T-helper 1 cell treated with Interleukin-12 subunit alpha and Interleukin-12 subunit beta and Interleukin-4 antibody, amounts not matched to agents 30 μg/mL and 1 μg/mL, for 36 hours (primary cell): ENCODE results near the gene TRIL.

Experiments used
- H3K27ac Mint-ChIP-seq: one replicate; pipeline ENCODE4 v1.8.0; 2021; ENCODE audit warnings: mild to moderate bottlenecking, mixed read lengths
- H3K27me3 Mint-ChIP-seq: one replicate; pipeline ENCODE4 v1.8.0; 2021; ENCODE audit warnings: low read depth, mixed read lengths
- H3K36me3 Mint-ChIP-seq: one replicate; pipeline ENCODE4 v1.8.0; 2021; ENCODE audit warnings: low read depth, mixed read lengths
- H3K4me1 Mint-ChIP-seq: one replicate; pipeline ENCODE4 v1.8.0; 2021; ENCODE audit warnings: low read depth, mixed read lengths
- H3K4me3 Mint-ChIP-seq: one replicate; pipeline ENCODE4 v1.8.0; 2021; ENCODE audit warnings: mild to moderate bottlenecking, moderate library complexity, mixed read lengths
- H3K9me3 Mint-ChIP-seq: one replicate; pipeline ENCODE4 v1.8.0; 2021; ENCODE audit warnings: mixed read lengths

The TRIL gene

DNA sequence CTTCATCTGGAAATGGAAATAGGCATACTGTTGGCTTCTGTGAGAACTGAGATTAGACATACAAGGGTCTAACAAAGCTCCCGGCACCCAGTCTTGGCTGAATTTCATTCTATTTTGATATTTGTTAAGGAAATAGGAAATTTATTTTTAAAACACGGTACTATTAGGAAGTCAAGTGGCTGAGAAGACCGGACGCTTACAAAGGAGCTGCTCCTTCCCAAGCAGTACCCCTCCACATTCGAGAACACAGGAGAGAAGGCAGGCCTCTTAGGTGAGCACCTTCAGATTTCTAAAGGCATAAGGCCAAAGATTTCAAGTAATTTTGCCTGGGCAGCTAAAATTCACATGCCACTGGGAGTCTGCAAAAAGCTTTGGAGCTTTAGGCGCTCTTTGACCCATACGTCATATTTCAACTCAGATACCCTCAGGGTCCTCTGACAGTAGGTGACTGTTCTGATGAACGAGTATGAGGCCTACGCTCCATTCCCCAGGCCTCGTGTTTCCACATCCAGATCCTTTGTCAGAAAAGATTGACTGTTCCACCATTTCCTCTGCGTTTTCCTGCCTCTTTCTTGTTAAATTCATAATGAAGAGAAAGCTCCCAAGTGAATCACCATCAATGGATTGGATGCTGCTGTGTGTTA lies 17.3 kb downstream of the TRIL start:
- H3K9me3 Mint-ChIP-seq, result no peaks in the 10 kb centered on the region
- H3K4me3 Mint-ChIP-seq, result no peak overlapping the region
- H3K27ac Mint-ChIP-seq, result no peak overlapping the region
- H3K27me3 Mint-ChIP-seq, result peaks cover 12% of the 10 kb centered on the region
- H3K36me3 Mint-ChIP-seq, result no peaks in the 10 kb centered on the region
- H3K4me1 Mint-ChIP-seq, result no peaks in the 10 kb centered on the region

DNA sequence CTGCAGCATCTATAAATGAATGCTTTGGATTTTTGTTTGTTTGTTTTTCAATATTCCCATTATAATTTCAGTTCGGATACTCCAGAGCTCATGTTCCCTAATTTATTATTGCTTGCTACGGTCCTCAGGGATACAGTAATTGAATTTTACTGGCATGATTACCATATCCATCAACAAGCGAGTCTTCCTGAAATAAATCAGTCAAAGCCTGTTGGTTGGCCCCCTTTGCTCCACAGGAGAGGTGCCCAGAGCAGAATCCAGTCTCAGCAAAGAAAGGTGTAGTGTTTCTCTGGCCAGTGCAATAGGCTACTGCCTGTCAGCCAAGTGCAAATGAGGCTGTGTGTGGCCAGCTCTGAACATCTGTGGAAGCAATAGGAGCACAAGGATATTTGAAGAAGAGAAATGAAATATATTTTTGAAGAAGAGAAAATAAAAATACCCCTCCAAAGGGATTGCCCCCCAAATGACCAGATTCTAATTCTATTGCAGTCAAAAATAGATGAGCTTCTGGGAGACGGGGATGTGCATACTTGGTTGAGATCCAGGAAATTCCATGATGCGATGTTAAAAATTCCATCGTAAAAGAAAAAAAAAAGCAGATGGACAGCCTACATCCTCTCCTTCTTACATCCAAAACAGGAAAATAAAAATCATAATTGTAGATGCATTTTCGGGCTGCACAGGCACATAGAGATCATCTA lies 18.1 kb downstream of the TRIL start:
- no peak overlapping the region for H3K4me3 Mint-ChIP-seq
- H3K9me3 Mint-ChIP-seq, result no peaks in the 10 kb centered on the region
- H3K4me1 Mint-ChIP-seq, result no peaks in the 10 kb centered on the region
- H3K27ac Mint-ChIP-seq, result no peak overlapping the region
- H3K27me3 Mint-ChIP-seq, result peaks cover 12% of the 10 kb centered on the region
- H3K36me3 Mint-ChIP-seq, result no peaks in the 10 kb centered on the region

DNA sequence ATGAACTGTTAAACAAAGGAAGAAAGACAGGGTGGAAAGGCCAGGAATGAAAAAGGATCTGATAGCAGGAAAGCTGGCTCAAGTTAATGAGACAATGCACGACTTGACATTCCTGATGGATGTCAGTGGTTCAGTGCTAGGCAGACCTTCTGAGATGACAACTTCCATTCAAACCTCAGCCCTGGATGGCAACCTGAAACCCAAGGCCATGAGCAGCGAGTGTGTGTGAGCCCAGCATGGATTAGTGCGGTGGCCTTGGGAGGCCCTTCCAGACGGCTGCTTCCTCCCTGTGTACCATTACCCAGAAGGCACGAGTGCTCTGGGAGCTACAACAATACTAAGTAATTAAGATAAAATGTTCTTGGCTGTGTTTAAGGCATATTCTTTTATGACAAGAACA lies 18.8 kb downstream of the TRIL start:
- Mint-ChIP-seq H3K27ac (no peak overlapping the region), H3K27me3 (peaks cover 10% of the 10 kb centered on the region), H3K4me3 (no peak overlapping the region), H3K36me3 (no peaks in the 10 kb centered on the region), H3K4me1 (no peaks in the 10 kb centered on the region), H3K9me3 (no peaks in the 10 kb centered on the region)

DNA sequence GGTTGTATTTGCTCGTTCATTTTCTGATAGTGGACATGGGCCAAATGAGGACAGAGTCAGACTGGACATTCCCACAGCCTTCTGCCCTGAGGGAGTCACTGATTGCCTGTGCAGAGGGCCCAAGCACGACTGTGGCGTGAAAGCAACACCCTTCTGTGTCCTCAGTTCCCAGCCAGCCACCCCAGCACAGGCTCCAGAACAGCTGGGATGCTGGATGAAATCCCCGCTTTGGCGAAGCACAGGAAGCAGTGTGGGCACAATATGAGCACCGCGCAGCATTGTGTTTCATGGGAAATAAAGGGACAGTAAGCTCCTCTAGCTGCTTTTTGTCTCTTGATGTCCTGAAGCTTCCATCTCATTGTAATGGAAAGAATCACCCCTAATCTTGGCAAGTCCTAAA lies 20.5 kb downstream of the TRIL start:
- H3K36me3 Mint-ChIP-seq, result no peaks in the 10 kb centered on the region
- H3K4me1 Mint-ChIP-seq, result no peaks in the 10 kb centered on the region
- no peak overlapping the region for H3K4me3 Mint-ChIP-seq
- H3K27me3 Mint-ChIP-seq, result peaks cover 16% of the 10 kb centered on the region
- H3K27ac Mint-ChIP-seq, result no peak overlapping the region
- no peaks in the 10 kb centered on the region for H3K9me3 Mint-ChIP-seq

DNA sequence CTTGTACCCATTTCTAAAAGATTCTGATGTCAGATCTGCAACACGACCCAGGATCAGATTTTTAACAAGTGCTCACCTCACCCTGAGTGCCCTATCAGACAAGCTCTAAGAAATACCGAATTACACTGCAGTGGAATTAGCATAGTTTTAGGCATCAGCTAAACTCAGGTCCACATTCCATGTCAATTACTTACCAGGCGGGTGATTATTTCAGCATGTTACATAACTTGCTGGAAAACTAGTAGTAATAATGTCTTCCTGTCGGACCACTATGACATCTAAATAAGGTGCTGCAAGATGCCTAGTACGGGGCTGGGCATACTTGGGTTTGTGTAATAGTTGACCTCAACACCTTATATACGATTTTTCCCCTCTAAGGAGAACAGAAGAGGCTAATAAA lies 21.0 kb downstream of the TRIL start:
- Mint-ChIP-seq H3K4me1 (no peaks in the 10 kb centered on the region), H3K4me3 (no peak overlapping the region), H3K36me3 (no peaks in the 10 kb centered on the region), H3K9me3 (no peaks in the 10 kb centered on the region), H3K27me3 (peaks cover 21% of the 10 kb centered on the region), H3K27ac (no peak overlapping the region)

DNA sequence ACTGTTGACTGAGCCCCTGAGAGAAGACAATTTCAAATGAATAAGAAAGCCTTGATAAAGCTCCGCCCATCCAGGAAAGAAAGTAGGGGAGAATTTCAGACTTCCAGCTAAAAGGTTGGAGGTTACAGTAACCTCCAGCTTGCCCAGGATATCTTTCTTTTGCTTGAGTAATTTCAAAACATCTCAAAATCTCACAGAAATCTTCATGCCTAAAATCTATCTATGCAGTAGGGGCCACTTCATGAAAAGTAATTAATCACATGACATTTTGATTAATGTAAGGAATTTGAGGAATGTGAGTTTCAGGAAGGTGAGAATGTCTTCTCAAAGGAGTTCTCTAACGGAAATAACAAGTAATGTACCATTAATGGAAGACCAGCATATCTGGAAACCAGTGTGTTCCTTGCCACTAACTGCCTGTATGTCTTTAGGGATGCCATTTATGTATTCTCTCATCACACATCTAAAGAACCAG lies 24.2 kb downstream of the TRIL start:
- no peaks in the 10 kb centered on the region for H3K9me3 Mint-ChIP-seq
- H3K36me3 Mint-ChIP-seq, result no peaks in the 10 kb centered on the region
- no peak overlapping the region for H3K4me3 Mint-ChIP-seq
- H3K4me1 Mint-ChIP-seq, result no peaks in the 10 kb centered on the region
- H3K27ac Mint-ChIP-seq, result no peak overlapping the region
- H3K27me3 Mint-ChIP-seq, result peaks cover 21% of the 10 kb centered on the region

DNA sequence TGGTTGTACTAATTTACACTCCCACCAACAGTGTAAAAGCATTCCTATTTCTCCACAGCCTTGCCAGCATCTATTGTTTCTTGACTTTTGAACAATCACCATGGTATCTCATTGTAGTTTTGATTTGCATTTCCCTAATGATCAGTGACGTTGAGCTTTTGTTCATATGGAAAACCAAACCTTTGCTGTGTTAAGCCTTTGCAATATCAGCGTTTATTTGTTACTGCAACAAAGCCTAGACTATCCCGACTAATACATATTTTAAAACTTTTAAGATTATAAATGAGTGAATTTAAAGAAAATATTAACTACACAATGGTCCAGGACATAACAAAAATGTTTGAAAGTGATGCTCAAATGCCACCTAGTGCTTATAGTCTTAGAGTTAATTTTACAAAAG lies 26.6 kb downstream of the TRIL start:
- Mint-ChIP-seq H3K27ac (no peak overlapping the region), H3K4me1 (peaks cover 6% of the 10 kb centered on the region), H3K36me3 (no peaks in the 10 kb centered on the region), H3K27me3 (peaks cover 28% of the 10 kb centered on the region), H3K4me3 (no peak overlapping the region), H3K9me3 (no peaks in the 10 kb centered on the region)

DNA sequence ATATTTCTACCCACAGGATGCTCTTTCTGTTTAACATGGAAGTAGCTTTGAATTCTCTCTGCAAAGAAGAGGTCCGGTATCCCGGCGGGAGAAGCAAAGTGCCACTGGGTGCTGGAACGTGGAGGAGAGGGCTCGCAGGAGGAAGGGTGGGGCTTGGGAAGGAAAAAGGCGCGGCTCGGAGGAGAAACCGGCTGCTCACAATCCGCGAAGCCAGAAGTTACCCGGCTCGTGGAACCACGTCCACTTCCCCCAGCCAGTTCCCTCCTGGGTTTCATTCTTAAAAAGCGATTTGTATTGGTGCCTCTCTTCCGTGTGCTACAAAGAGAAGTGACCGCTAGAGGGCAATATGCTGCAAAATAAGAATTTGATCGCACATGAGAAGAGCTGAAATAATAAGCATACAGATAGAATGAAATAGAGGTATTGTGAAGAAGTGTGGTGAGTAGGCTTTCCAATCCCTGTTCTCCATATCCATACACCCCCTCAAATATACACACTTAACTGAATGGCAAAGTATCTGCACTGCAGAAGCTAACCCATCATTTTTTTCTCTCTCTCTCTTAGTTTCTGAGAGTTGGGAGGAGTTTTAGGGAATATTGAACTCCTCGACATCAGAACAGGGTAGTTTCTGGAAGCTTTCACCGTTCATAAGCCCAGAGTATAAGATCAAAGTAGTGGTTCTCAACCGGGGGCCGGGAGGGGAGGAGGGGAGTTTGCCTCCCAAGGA lies 31.1 kb downstream of the TRIL start:
- Mint-ChIP-seq H3K4me3 (peak overlapping the region; percentile 75), H3K36me3 (no peaks in the 10 kb centered on the region), H3K27me3 (peaks cover 25% of the 10 kb centered on the region), H3K27ac (no peak overlapping the region), H3K4me1 (peaks cover 8% of the 10 kb centered on the region), H3K9me3 (no peaks in the 10 kb centered on the region)

DNA sequence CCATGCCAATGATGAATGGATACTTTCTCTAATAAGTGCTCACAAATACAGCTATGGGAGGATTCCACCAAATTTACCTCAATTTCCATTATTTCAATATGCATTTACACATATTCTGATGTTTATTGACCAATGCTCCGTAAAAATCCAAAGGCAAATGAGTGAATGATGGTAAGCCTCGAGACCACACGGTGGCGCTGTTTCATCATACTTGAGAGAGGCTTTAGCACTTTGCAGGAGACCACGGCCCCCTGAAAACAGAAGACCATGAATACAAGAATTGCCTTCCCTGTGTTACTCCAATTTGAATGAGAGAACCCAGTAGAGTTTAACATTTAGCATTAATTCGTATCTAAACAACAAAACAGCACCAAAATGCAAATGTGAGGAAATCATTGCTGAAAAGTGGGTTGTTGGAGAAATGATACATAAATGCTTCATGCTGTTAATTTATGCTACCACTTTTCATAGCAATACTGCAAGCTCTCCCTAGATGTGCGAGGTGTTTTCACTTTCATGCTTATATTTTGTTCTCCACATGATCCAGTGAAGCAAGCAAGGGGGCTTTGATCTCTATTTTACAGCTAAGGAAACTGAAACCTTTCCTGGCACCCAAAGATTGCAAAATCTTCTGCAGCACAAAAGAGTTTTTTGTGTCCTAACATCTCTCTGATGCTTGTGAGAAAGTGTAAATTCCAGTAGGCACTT lies 35.4 kb downstream of the TRIL start:
- Mint-ChIP-seq H3K4me1 (peaks cover 8% of the 10 kb centered on the region), H3K4me3 (no peak overlapping the region), H3K9me3 (no peaks in the 10 kb centered on the region), H3K27ac (no peak overlapping the region), H3K27me3 (peaks cover 25% of the 10 kb centered on the region), H3K36me3 (no peaks in the 10 kb centered on the region)

DNA sequence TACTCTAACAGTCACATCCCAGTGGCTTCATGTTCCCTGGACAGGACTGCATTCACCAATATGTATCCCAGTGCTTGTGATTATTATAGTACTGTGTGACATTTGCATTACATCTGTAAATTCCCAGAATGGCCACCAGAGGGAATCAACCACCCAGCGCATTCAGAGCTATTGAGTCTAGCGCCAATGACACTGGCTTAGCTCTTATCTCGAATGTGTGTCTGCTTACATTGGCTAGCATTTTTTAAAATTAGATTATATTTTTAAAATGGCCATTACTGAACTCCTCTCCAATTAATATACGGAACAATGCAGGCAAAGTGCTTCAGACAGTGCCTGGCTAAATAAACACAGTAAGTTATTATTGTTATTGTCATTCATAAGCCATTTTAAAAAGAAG lies 36.3 kb downstream of the TRIL start:
- no peak overlapping the region for H3K4me3 Mint-ChIP-seq
- peaks cover 20% of the 10 kb centered on the region for H3K27me3 Mint-ChIP-seq
- H3K36me3 Mint-ChIP-seq, result no peaks in the 10 kb centered on the region
- H3K9me3 Mint-ChIP-seq, result no peaks in the 10 kb centered on the region
- no peak overlapping the region for H3K27ac Mint-ChIP-seq
- peaks cover 3% of the 10 kb centered on the region for H3K4me1 Mint-ChIP-seq

DNA sequence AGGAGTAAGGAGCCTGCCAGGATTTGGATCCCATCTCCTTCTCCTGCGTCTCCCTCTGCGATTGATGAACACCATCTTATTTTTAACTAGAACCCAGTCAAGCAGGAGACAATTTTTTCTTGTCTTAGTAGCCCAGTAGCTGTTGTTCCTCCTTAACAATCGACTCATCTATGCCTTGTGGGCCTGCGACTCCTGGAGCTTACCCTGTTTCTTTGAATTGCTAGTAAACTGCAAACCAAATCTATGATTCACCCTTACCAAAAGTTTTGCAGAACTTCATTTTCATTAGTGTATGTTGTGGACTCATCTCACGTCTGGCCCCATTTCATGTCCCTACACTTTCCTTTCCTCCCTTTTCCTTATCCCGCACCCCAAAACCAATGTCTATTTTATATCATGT lies 37.7 kb downstream of the TRIL start:
- Mint-ChIP-seq H3K27ac (no peak overlapping the region), H3K27me3 (peaks cover 7% of the 10 kb centered on the region), H3K4me3 (no peak overlapping the region), H3K4me1 (peaks cover 2% of the 10 kb centered on the region), H3K36me3 (no peaks in the 10 kb centered on the region), H3K9me3 (no peaks in the 10 kb centered on the region)

DNA sequence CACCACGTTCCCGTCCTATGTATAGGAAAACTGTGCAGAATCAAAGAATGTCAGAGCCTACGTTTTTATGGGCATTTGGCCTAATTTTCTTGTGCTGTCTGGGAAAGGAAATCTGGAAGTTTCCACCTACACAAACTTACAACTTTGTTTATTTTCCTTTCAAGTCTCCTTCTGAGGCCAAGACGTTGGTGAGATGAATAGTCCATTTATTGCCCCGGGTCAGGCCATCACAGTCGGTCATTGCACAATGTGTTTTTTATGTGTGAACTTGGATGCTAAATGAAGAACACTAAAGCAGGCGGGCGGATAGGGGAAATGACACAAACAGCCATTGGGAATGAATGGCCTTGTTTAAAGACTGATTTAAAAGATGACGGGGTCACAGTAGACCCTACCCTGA lies 38.6 kb downstream of the TRIL start:
- Mint-ChIP-seq H3K9me3 (no peaks in the 10 kb centered on the region), H3K4me3 (no peak overlapping the region), H3K27ac (no peak overlapping the region), H3K4me1 (peaks cover 2% of the 10 kb centered on the region), H3K27me3 (peaks cover 7% of the 10 kb centered on the region), H3K36me3 (no peaks in the 10 kb centered on the region)

DNA sequence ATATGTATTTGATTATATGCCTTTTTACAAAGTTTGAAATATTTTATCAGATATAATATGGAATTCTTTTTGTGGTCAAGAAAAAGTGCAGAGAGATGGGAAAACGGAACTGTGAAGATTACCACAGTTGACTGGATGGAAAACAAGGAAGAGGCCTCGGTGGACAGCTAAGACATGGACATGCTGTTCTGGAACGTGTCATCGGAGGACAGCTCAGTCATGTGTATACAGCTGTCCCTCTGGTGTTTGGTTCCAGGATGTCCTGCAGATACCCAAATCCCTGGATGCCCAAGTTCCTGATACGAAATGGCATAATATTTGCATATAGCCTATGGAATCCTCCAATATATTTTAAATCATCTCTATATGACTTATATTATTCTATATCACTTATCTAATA lies 49.4 kb downstream of the TRIL start:
- Mint-ChIP-seq H3K27ac (no peak overlapping the region), H3K4me1 (no peaks in the 10 kb centered on the region), H3K4me3 (no peak overlapping the region), H3K9me3 (peaks cover 3% of the 10 kb centered on the region), H3K27me3 (no peaks in the 10 kb centered on the region), H3K36me3 (no peaks in the 10 kb centered on the region)

DNA sequence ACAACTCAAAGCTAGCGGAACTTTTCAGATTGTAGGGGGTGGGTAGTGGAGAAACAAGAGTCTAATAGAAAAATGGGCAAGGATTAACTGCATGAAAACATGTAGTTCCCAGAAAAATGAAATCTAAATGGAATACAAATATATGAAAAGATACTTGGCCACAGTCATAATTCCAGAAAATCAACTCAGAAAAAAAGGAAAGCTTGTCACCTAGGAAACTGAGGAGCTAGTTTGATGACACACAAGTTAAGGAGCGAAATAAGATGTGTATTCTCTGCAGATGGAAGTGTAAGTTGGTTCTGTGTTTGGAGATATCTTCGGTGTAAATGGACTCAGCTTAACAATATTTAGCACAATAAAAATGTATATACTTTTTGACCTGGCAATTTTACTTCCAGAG lies 52.7 kb downstream of the TRIL start:
- H3K4me3 Mint-ChIP-seq, result no peak overlapping the region
- no peaks in the 10 kb centered on the region for H3K27me3 Mint-ChIP-seq
- H3K9me3 Mint-ChIP-seq, result no peaks in the 10 kb centered on the region
- no peaks in the 10 kb centered on the region for H3K36me3 Mint-ChIP-seq
- no peak overlapping the region for H3K27ac Mint-ChIP-seq
- H3K4me1 Mint-ChIP-seq, result no peaks in the 10 kb centered on the region
